PFSK-1 (cell line): ENCODE results near the gene FEN1.

ENCODE experiments used
- POLR2AphosphoS5 ChIP-seq: IDR thresholded peaks from 2 replicates; pipeline ENCODE4 v1.6.1; 2012; ENCODE audit warnings: low read depth, mild to moderate bottlenecking, control low read depth, low read length, moderate library complexity
- SIN3A ChIP-seq: IDR thresholded peaks from 2 replicates; pipeline ENCODE4 v1.6.1; 2012; ENCODE audit warnings: mild to moderate bottlenecking, low read length, moderate library complexity, borderline replicate concordance; ENCODE audit not compliant: insufficient read depth
- TAF1 ChIP-seq: IDR thresholded peaks from 2 replicates; pipeline ENCODE4 v1.6.1; 2012; ENCODE audit warnings: low read length, control low read depth, borderline replicate concordance; ENCODE audit not compliant: insufficient read depth

- TF ChIP-seq TAF1 (no peak), SIN3A (no peak), POLR2AphosphoS5 (no peak)
Observed at GRCh38 chr11:61768376-61769076, 24.2 kb upstream of the FEN1 start.
